NT2/D1 (cell line): ENCODE results near the gene ADCY3.

Experiments
- SUZ12 ChIP-seq: IDR thresholded peaks from 2 replicates; pipeline ENCODE4 v1.6.1; 2011; ENCODE audit not compliant: insufficient read length, insufficient read depth; ENCODE audit errors: extremely low read depth
- ZNF274 ChIP-seq: IDR thresholded peaks from 2 replicates; pipeline ENCODE4 v1.6.1; 2011; ENCODE audit warnings: mild to moderate bottlenecking, low read depth, low read length

GRCh38 chr2:24837996-24838513 lies 82.0 kb downstream of the ADCY3 start:
- TF ChIP-seq SUZ12, result no peak
- no peak for TF ChIP-seq ZNF274
